Progenitor cell of endocrine pancreas (in vitro differentiated cells): ENCODE results near the gene ZNF326. TPM values are rescaled to one million over a fixed set of nuclear protein-coding genes. Genes with fewer than 3 reads are reported as not detected.

Experiments used
- DNase-seq: peaks from one replicate; pipeline ENCODE4 v3.0.0; 2021; ENCODE audit warnings: low spot score; ENCODE audit not compliant: unreplicated experiment
- H3K27ac Mint-ChIP-seq: 2 replicates; pipeline ENCODE4 v1.8.0; 2021; ENCODE audit warnings: mild to moderate bottlenecking, moderate library complexity, mixed read lengths
- H3K27me3 Mint-ChIP-seq: 2 replicates; pipeline ENCODE4 v1.8.0; 2021; ENCODE audit warnings: mixed read lengths
- H3K36me3 Mint-ChIP-seq: 2 replicates; pipeline ENCODE4 v1.8.0; 2022; ENCODE audit warnings: mixed read lengths; ENCODE audit not compliant: insufficient read depth
- H3K4me1 Mint-ChIP-seq: 2 replicates; pipeline ENCODE4 v1.8.0; 2021; ENCODE audit warnings: low read depth, mixed read lengths
- H3K4me3 Mint-ChIP-seq: 2 replicates; pipeline ENCODE4 v1.8.0; 2021; ENCODE audit warnings: low read depth, mild to moderate bottlenecking, moderate library complexity, mixed read lengths
- H3K9me3 Mint-ChIP-seq: 2 replicates; pipeline ENCODE4 v1.8.0; 2021; ENCODE audit warnings: low read depth, mixed read lengths
- CTCF ChIP-seq: fragments of 200-600 bp; sonication (generic); IDR thresholded peaks from one replicate; pipeline ENCODE4 v1.5.0; 2021; ENCODE audit warnings: antibody characterized with exemption, mild to moderate bottlenecking; ENCODE audit not compliant: unreplicated experiment
- total RNA-seq: library from RNA; stranded (reverse); gene quantifications from 2 replicates; pipeline ENCODE4 v1.2.1, GENCODE V29; 2021

The ZNF326 gene
- total RNA-seq, 1 donor from 2014 or later = 70.9 TPM

GRCh38 chr1:89999208-89999607 is 4.3 kb downstream of the ZNF326 start:
- Mint-ChIP-seq H3K27ac (peak overlapping the region; percentile 8), H3K4me3 (no peak overlapping the region), H3K9me3 (no peaks in the 10 kb centered on the region), H3K36me3 (peaks cover 12% of the 10 kb centered on the region), H3K27me3 (no peaks in the 10 kb centered on the region), H3K4me1 (peaks cover 32% of the 10 kb centered on the region)
- no peak for TF ChIP-seq CTCF
- no peak for DNase-seq

- no peak for TF ChIP-seq CTCF
- DNase-seq = no peak
- H3K4me3 Mint-ChIP-seq = no peak overlapping the region
- H3K36me3 Mint-ChIP-seq = peaks cover 12% of the 10 kb centered on the region
- H3K27ac Mint-ChIP-seq = no peak overlapping the region
- H3K27me3 Mint-ChIP-seq = no peaks in the 10 kb centered on the region
- peaks cover 32% of the 10 kb centered on the region for H3K4me1 Mint-ChIP-seq
- H3K9me3 Mint-ChIP-seq = no peaks in the 10 kb centered on the region
These were observed 4.7 kb downstream of the ZNF326 start for GRCh38 chr1:89999628-90000027.

- H3K9me3 Mint-ChIP-seq = no peaks in the 10 kb centered on the region
- no peak overlapping the region for H3K4me3 Mint-ChIP-seq
- peaks cover 16% of the 10 kb centered on the region for H3K36me3 Mint-ChIP-seq
- peaks cover 32% of the 10 kb centered on the region for H3K4me1 Mint-ChIP-seq
- H3K27me3 Mint-ChIP-seq = no peaks in the 10 kb centered on the region
- no peak for DNase-seq
- H3K27ac Mint-ChIP-seq = no peak overlapping the region
- no peak for TF ChIP-seq CTCF
These were observed 6.2 kb downstream of the ZNF326 start for GRCh38 chr1:90000934-90001676.

- peaks cover 26% of the 10 kb centered on the region for H3K36me3 Mint-ChIP-seq
- H3K4me1 Mint-ChIP-seq = peaks cover 11% of the 10 kb centered on the region
- no peaks in the 10 kb centered on the region for H3K27me3 Mint-ChIP-seq
- H3K9me3 Mint-ChIP-seq = no peaks in the 10 kb centered on the region
- DNase-seq = no peak
- TF ChIP-seq CTCF = no peak
- H3K4me3 Mint-ChIP-seq = no peak overlapping the region
- no peak overlapping the region for H3K27ac Mint-ChIP-seq
These were observed 13.1 kb downstream of the ZNF326 start for GRCh38 chr1:90007979-90008404.

DNA sequence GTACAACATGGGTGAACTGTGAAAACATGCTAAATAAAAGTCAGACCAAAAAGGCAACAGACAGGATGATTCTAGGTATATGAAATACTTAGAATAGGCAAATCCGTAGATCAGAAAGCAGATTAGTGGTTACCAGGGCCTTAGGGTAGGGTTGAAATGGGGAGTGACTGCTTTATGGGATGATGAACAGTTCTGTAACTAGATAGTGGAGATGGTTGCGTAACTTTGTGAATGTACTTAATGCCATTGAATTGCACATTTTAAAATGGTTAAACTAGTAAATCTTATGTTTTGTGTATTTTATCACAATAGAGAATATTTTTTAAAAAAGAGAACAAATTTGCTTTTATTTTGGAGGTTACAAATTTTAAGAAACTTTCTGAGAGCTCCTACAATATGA is 17.4 kb downstream of the ZNF326 start:
- no peak overlapping the region for H3K4me3 Mint-ChIP-seq
- H3K27me3 Mint-ChIP-seq = no peaks in the 10 kb centered on the region
- no peak for DNase-seq
- H3K4me1 Mint-ChIP-seq = peaks cover 6% of the 10 kb centered on the region
- no peak for TF ChIP-seq CTCF
- peaks cover 33% of the 10 kb centered on the region for H3K36me3 Mint-ChIP-seq
- no peak overlapping the region for H3K27ac Mint-ChIP-seq
- no peaks in the 10 kb centered on the region for H3K9me3 Mint-ChIP-seq
